HG03521 (cell line): Measurements from ENCODE around the gene ZBTB7C.
"Not testable (repeated sequence)": the region's sequence is repeated elsewhere in the genome, so short reads cannot be mapped to it uniquely, and the experiment has no call there.

Experiments used
- ATAC-seq: cut with Tn5 transposase; IDR thresholded peaks from one replicate; pipeline ENCODE4 v1.9.1; 2021; ENCODE audit warnings: mild to moderate bottlenecking, moderate library complexity; ENCODE audit not compliant: unreplicated experiment

Gene ZBTB7C

GRCh38 chr18:48408727-48409590, at the start of gene ZBTB7C:
TSS of gene ZBTB7C (minus strand) at chr18:48409383.
- no peak for ATAC-seq

GRCh38 chr18:48456838-48457237, 47.7 kb upstream of the ZBTB7C start:
- no peak for ATAC-seq

- no peak for ATAC-seq
Observed at GRCh38 chr18:48455555-48456478, 46.6 kb upstream of the ZBTB7C start.

GRCh38 chr18:48454261-48454757, 45.1 kb upstream of the ZBTB7C start:
- ATAC-seq = no peak

GRCh38 chr18:48453330-48454066, 44.3 kb upstream of the ZBTB7C start:
- no peak for ATAC-seq

GRCh38 chr18:48452861-48453323, 43.7 kb upstream of the ZBTB7C start:
- ATAC-seq = no peak

GRCh38 chr18:48450685-48451084, 41.5 kb upstream of the ZBTB7C start:
- no peak for ATAC-seq

- ATAC-seq = peak; percentile 55
Observed at GRCh38 chr18:48446582-48447225, 37.5 kb upstream of the ZBTB7C start.

- no peak for ATAC-seq
Observed at GRCh38 chr18:48445540-48445939, 36.4 kb upstream of the ZBTB7C start.

- no peak for ATAC-seq
Observed at GRCh38 chr18:48442761-48443160, 33.6 kb upstream of the ZBTB7C start.

GRCh38 chr18:48441405-48441881, 32.3 kb upstream of the ZBTB7C start:
- no peak for ATAC-seq

- ATAC-seq = no peak
Observed at GRCh38 chr18:48440924-48441323, 31.7 kb upstream of the ZBTB7C start.

GRCh38 chr18:48436907-48437306, 27.7 kb upstream of the ZBTB7C start:
- no peak for ATAC-seq

- not testable (repeated sequence) for ATAC-seq
Observed at GRCh38 chr18:48434382-48434781, 25.2 kb upstream of the ZBTB7C start.

- no peak for ATAC-seq
Observed at GRCh38 chr18:48433541-48433940, 24.4 kb upstream of the ZBTB7C start.

- ATAC-seq = no peak
Observed at GRCh38 chr18:48430150-48430549, 21.0 kb upstream of the ZBTB7C start.

GRCh38 chr18:48428475-48429177, 19.4 kb upstream of the ZBTB7C start:
- no peak for ATAC-seq

- ATAC-seq = no peak
Observed at GRCh38 chr18:48422947-48423378, 13.8 kb upstream of the ZBTB7C start.

- no peak for ATAC-seq
Observed at GRCh38 chr18:48419277-48420022, 10.3 kb upstream of the ZBTB7C start.
